NCI-H146 (cell line): Measurements from ENCODE around the gene ACOXL.
A peak's percentile ranks its signal among the peaks of the same experiment; 100 is the strongest.

Experiments used
- DNase-seq: peaks from one replicate; lab custom pipeline; 2025; lab: John Stamatoyannopoulos, UW

ACOXL gene

GRCh38 chr2:110858135-110858725 lies 125.9 kb downstream of the ACOXL start:
- DNase-seq: peak; percentile 56

- DNase-seq: peak; percentile 74
Observed at GRCh38 chr2:110858993-110859701, 126.8 kb downstream of the ACOXL start.

- no peak for DNase-seq
Observed at GRCh38 chr2:110860630-110861029, 128.3 kb downstream of the ACOXL start.

- no peak for DNase-seq
Observed at GRCh38 chr2:110861616-110862260, 129.4 kb downstream of the ACOXL start.

- DNase-seq: no peak
Observed at GRCh38 chr2:110863726-110864125, 131.4 kb downstream of the ACOXL start.

- no peak for DNase-seq
Observed at GRCh38 chr2:110864176-110864575, 131.8 kb downstream of the ACOXL start.

- no peak for DNase-seq
Observed at GRCh38 chr2:110864731-110865130, 132.4 kb downstream of the ACOXL start.

- no peak for DNase-seq
Observed at GRCh38 chr2:110865188-110865587, 132.8 kb downstream of the ACOXL start.

- DNase-seq: no peak
Observed at GRCh38 chr2:110866045-110866444, 133.7 kb downstream of the ACOXL start.

- no peak for DNase-seq
Observed at GRCh38 chr2:110866466-110866865, 134.1 kb downstream of the ACOXL start.

GRCh38 chr2:110867078-110867477 lies 134.7 kb downstream of the ACOXL start:
- DNase-seq: no peak

GRCh38 chr2:110868971-110869370 lies 136.6 kb downstream of the ACOXL start:
- DNase-seq: no peak

GRCh38 chr2:110869472-110870446 lies 137.4 kb downstream of the ACOXL start:
- no peak for DNase-seq

GRCh38 chr2:110870545-110870944 lies 138.2 kb downstream of the ACOXL start:
- DNase-seq: no peak

- no peak for DNase-seq
Observed at GRCh38 chr2:110871637-110872036, 139.3 kb downstream of the ACOXL start.

GRCh38 chr2:110872521-110872920 lies 140.1 kb downstream of the ACOXL start:
- peak; percentile 19 for DNase-seq

GRCh38 chr2:110873056-110873502 lies 140.7 kb downstream of the ACOXL start:
- no peak for DNase-seq

- DNase-seq: no peak
Observed at GRCh38 chr2:110873597-110874452, 141.5 kb downstream of the ACOXL start.

- DNase-seq: no peak
Observed at GRCh38 chr2:110874453-110875383, 142.3 kb downstream of the ACOXL start.

GRCh38 chr2:110875384-110875725 lies 143.0 kb downstream of the ACOXL start:
- DNase-seq: no peak
